Panc1 (cell line): Measurements from ENCODE around the gene PRSS33. TPM values are rescaled to one million over a fixed set of nuclear protein-coding genes. Genes with fewer than 3 reads are reported as not detected.
A peak's percentile ranks its signal among the peaks of the same experiment; 100 is the strongest.

Experiments
- ATAC-seq: fragments of 200-7000 bp; cut with Tn5 transposase; 2 replicates; pipeline ENCODE4 v1.9.1; 2020; ENCODE audit warnings: mild to moderate bottlenecking, moderate library complexity
- BruUV-seq: library from RNA; stranded (reverse); fragments of 400-500 nt; replicated peaks from 2 replicates; lab custom pipeline; 2021; lab: Mats Ljungman, UMichigan
- CTCF ChIA-PET: fragments of 300-600 bp; sonication (Branson Sonifier 250); formaldehyde crosslinking; loops from one replicate; lab custom pipeline; 2022; ENCODE audit warnings: antibody characterized with exemption; lab: Charles Lee
- POLR2A ChIA-PET: fragments of 300-600 bp; sonication (Branson Sonifier 250); formaldehyde crosslinking; loops from one replicate; lab custom pipeline; 2022; ENCODE audit warnings: antibody characterized with exemption; lab: Charles Lee
- DNase-seq: peaks from one replicate; pipeline ENCODE4 v3.0.0-alpha.2; 2010; ENCODE audit warnings: low read depth, low spot score
- H3K27ac ChIP-seq: 2 replicates; pipeline ENCODE4 v1.5.1; 2011; ENCODE audit warnings: mild to moderate bottlenecking, low read length, inconsistent platforms
- H3K27me3 ChIP-seq: fragments of 200-500 bp; sonication (Bioruptor generic); 2 replicates; pipeline ENCODE4 v1.6.0; 2014; ENCODE audit warnings: low read length, inconsistent platforms; ENCODE audit not compliant: control insufficient read depth, insufficient read depth
- H3K36me3 ChIP-seq: fragments of 200-500 bp; sonication (Bioruptor generic); 2 replicates; pipeline ENCODE4 v1.5.1; 2014; ENCODE audit warnings: inconsistent platforms, mild to moderate bottlenecking, low read length, moderate library complexity; ENCODE audit not compliant: control insufficient read depth, insufficient read depth
- H3K4me1 ChIP-seq: 2 replicates; pipeline ENCODE4 v1.5.1; 2011; ENCODE audit warnings: inconsistent platforms, mild to moderate bottlenecking, low read length, moderate library complexity; ENCODE audit not compliant: control insufficient read depth, insufficient read depth
- H3K4me3 ChIP-seq, 2 experiments: 2 replicates each; pipeline ENCODE4 v1.5.1; 2011 to 2012; ENCODE audit warnings: low read depth in 2 of 2, low read length in 2 of 2, mild to moderate bottlenecking in 2 of 2, inconsistent platforms in 1 of 2, moderate library complexity in 1 of 2
- H3K9me3 ChIP-seq: fragments of 200-500 bp; sonication (Bioruptor generic); 2 replicates; pipeline ENCODE4 v1.5.1; 2014; ENCODE audit warnings: low read depth, mild to moderate bottlenecking, inconsistent platforms, low read length, moderate library complexity; ENCODE audit not compliant: control insufficient read depth, insufficient read depth
- CTCF ChIP-seq: fragments of 450-650 bp; IDR thresholded peaks from 2 replicates; pipeline ENCODE4 v1.5.1; 2017; ENCODE audit warnings: mild to moderate bottlenecking
- POLR2AphosphoS5 ChIP-seq: IDR thresholded peaks from 2 replicates; pipeline ENCODE4 v1.6.1; 2012; ENCODE audit warnings: mild to moderate bottlenecking, low read depth, low read length, moderate library complexity
- REST ChIP-seq, 2 experiments: IDR thresholded peaks; 2 replicates each; pipeline ENCODE4 v1.6.1; 2011 to 2012; ENCODE audit warnings: low read depth in 2 of 2, control low read depth in 1 of 2, low read length in 1 of 2, mild to moderate bottlenecking in 1 of 2, moderate library complexity in 1 of 2; ENCODE audit not compliant: insufficient read depth in 1 of 2
- SIN3A ChIP-seq: IDR thresholded peaks from 2 replicates; pipeline ENCODE4 v1.6.1; 2012; ENCODE audit warnings: low read depth, mild to moderate bottlenecking, low read length, moderate library complexity, borderline replicate concordance; ENCODE audit not compliant: insufficient read depth
- TCF7L2 ChIP-seq: IDR thresholded peaks from 2 replicates; pipeline ENCODE4 v1.6.1; 2011; ENCODE audit warnings: mild to moderate bottlenecking, low read depth, low read length, inconsistent platforms
- in situ Hi-C: cut with HindIII; loops from 2 replicates; pipeline ENCODE4 v1.10.0; 2016; ENCODE audit warnings: low sequenced_read_pairs, low pct_unique_long_range_greater_than_20kb
- intact Hi-C: fragments of 100-400 bp; cut with micrococcal nuclease; formaldehyde crosslinking; loops from one replicate; pipeline ENCODE4 v1.10.0; 2022; ENCODE audit not compliant: unreplicated experiment
- total RNA-seq: library from RNA; stranded (reverse); gene quantifications from one replicate; pipeline ENCODE4 v1.2.1, GENCODE V29; 2021; ENCODE audit not compliant: unreplicated experiment

PRSS33 gene
- total RNA-seq, 1 experiment from 2014 or later = 0.59 TPM

DNA sequence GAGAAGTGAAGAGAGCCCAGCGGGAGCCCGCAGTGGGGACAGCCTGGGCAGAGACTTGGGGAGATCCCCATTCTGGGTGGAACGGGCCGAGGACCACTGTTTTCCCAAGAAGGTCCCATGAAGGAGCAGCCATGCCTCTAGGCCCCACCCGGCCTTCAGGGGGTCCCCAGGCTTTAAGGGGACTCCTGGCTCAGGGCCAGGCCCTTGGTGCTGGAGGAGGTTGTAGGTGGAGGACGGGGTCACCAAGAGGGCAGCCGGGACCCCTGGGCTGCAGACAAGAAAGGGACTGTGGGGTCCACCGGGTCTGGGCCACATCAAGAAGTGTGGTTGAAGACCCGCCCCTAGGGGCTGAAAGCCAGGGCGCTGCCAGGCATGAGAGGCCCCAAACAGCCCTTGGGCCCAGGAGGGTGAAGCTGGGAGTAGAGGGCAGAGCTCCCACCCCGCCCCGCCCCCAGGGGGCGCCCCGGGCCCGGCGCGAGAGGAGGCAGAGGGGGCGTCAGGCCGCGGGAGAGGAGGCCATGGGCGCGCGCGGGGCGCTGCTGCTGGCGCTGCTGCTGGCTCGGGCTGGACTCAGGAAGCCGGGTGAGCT, 29.5 kb upstream of the PRSS33 start, which contains the start of gene PRSS21:
TSS of gene PRSS21 (plus strand) at position 487 of the 589 bp plus-strand sequence. CDS start at position 519, 32 bp downstream.
- TF ChIP-seq TCF7L2 (no peak), POLR2AphosphoS5 (no peak), CTCF (no peak), SIN3A (no peak), REST (IDR thresholded peaks at IDR 0.05; ENCODE audit: insufficient read depth in 1 of 2, low read depth in 2 of 2, low read length in 1 of 2) (no peak)
- Histone ChIP-seq H3K27ac (no peak within 1 kb of the TSS), H3K9me3 (no peaks in the 10 kb centered on the region), H3K4me1 (peaks cover 21% of the 10 kb centered on the region), H3K4me3 (no peak within 1 kb of the TSS), H3K27me3 (no peaks in the 10 kb centered on the region), H3K36me3 (no peaks in the 10 kb centered on the region)
- BruUV-seq = no TSS peak
- POLR2A ChIA-PET = no interaction called here
- intact Hi-C loops (no loop called here), in situ Hi-C loops (no loop called here)
- CTCF ChIA-PET = no interaction called here
- DNase-seq (no peak), ATAC-seq (no peak)

- H3K36me3 ChIP-seq = no peaks in the 10 kb centered on the region
- H3K27me3 ChIP-seq = no peaks in the 10 kb centered on the region
- in situ Hi-C loops = no loop called here
- CTCF ChIA-PET = no interaction called here
- no peak for TF ChIP-seq TCF7L2
- no peak for TF ChIP-seq CTCF
- TF ChIP-seq POLR2AphosphoS5 = no peak
- no peak for TF ChIP-seq SIN3A
- TF ChIP-seq REST (IDR thresholded peaks at IDR 0.05; ENCODE audit: insufficient read depth in 1 of 2, low read depth in 2 of 2, low read length in 1 of 2) = no peak
- ATAC-seq (no peak), DNase-seq (no peak)
- no peaks in the 10 kb centered on the region for H3K9me3 ChIP-seq
- H3K4me3 ChIP-seq = no peak overlapping the region
- POLR2A ChIA-PET = no interaction called here
- intact Hi-C loops = no loop called here
- peak overlapping the region; percentile 9; the same call in 1 of the 2 replicates for H3K27ac ChIP-seq
- no TSS peak for BruUV-seq
- H3K4me1 ChIP-seq = peaks cover 16% of the 10 kb centered on the region
These were observed 28.0 kb upstream of the PRSS33 start for GRCh38 chr16:2815299-2815771.
